ENCODE data around the gene PDCL2. TPM values are rescaled to one million over a fixed set of nuclear protein-coding genes. Genes with fewer than 3 reads are reported as not detected.

Gene PDCL2
- total and polyA plus RNA-seq, 2 donors (not counting 1 experiment from before 2014, with no cell fraction given), result not detected

DNA sequence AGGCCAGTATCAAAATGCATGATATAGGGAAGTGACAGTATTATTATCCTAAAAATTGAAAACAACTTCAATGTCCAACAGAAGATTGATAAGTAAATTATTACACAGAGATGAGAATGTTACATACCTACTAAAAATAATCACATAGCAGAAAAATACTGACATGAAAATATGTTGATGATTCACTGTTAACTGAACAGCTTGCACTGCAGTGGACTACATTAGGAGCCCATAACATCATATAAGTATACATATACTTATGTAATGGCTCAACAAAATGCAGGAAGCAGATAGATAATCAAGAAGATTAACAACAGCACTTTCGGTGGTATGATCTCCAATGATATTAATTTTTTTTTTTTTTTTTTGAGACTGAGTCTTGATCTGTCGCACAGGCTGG lies 52.4 kb downstream of the PDCL2 start:
- Histone ChIP-seq H3K9ac (ENCODE audit: insufficient read depth, low read length) (no peak overlapping the region), H3K36me3 (ENCODE audit: control insufficient read depth, insufficient read depth, low read length) (no peaks in the 10 kb centered on the region), H3K9me3 (ENCODE audit: control insufficient read depth, insufficient read depth, low read depth, low read length) (no peaks in the 10 kb centered on the region), H3K4me1 (ENCODE audit: control insufficient read depth, extremely low read depth, insufficient read depth, low read length) (peaks cover 4% of the 10 kb centered on the region), H3K27me3 (ENCODE audit: control insufficient read depth, insufficient read depth, low read length) (no peaks in the 10 kb centered on the region), H4K20me1 (ENCODE audit: control insufficient read depth, extremely low read depth, insufficient read depth, low read length) (no peaks in the 10 kb centered on the region), H2AFZ (ENCODE audit: low read length) (no peak overlapping the region), H3K4me3 (replicated peaks in 1 of 4; ENCODE audit: control extremely low read depth in 1 of 4, insufficient read depth in 1 of 4, low read depth in 3 of 4, low read length in 4 of 4) (no peak overlapping the region), H3K79me2 (ENCODE audit: control insufficient read depth, insufficient read depth, low read length) (peaks cover 64% of the 10 kb centered on the region), H3K4me2 (ENCODE audit: extremely low read depth, insufficient read depth, low read length) (no peak overlapping the region), H3K27ac (ENCODE audit: insufficient read depth, low read length) (no peak overlapping the region)
- DNase-seq (ENCODE audit: low read depth in 2 of 2), result peak in 1 of 2 donors; percentile 15
- TF ChIP-seq EZH2 (IDR thresholded peaks at IDR 0.05; ENCODE audit: low read length, missing control alignments), result no peak
- TF ChIP-seq, protein P1, sequence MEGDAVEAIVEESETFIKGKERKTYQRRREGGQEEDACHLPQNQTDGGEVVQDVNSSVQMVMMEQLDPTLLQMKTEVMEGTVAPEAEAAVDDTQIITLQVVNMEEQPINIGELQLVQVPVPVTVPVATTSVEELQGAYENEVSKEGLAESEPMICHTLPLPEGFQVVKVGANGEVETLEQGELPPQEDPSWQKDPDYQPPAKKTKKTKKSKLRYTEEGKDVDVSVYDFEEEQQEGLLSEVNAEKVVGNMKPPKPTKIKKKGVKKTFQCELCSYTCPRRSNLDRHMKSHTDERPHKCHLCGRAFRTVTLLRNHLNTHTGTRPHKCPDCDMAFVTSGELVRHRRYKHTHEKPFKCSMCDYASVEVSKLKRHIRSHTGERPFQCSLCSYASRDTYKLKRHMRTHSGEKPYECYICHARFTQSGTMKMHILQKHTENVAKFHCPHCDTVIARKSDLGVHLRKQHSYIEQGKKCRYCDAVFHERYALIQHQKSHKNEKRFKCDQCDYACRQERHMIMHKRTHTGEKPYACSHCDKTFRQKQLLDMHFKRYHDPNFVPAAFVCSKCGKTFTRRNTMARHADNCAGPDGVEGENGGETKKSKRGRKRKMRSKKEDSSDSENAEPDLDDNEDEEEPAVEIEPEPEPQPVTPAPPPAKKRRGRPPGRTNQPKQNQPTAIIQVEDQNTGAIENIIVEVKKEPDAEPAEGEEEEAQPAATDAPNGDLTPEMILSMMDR (conservative IDR thresholded peaks at IDR 0.05 in 1 of 2, IDR thresholded peaks at IDR 0.05 in 1 of 2; ENCODE audit: low read depth in 1 of 2, low read length in 2 of 2), result no peak

DNA sequence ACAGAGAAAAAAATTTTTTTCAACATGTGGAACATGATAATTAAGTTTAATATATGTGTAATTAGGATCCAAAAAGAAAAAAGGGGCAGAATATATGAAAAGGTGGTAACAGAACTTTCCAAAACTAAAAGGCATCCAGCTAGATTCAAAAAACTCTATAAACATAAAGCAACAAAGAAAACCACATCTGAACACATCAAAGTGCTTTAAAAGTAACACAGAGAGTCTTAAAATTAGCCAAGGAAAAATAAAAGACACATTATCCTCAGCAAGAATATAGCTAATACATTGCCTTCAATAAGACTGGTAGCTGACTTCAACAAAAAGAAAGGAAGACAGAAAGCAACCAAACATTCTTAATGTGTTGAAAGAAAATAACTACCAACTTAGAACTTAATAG lies 53.5 kb downstream of the PDCL2 start:
- Histone ChIP-seq H3K27ac (ENCODE audit: insufficient read depth, low read length) (no peak overlapping the region), H3K9me3 (ENCODE audit: control insufficient read depth, insufficient read depth, low read depth, low read length) (no peaks in the 10 kb centered on the region)
- no peak for DNase-seq (ENCODE audit: low read depth in 2 of 2)

DNA sequence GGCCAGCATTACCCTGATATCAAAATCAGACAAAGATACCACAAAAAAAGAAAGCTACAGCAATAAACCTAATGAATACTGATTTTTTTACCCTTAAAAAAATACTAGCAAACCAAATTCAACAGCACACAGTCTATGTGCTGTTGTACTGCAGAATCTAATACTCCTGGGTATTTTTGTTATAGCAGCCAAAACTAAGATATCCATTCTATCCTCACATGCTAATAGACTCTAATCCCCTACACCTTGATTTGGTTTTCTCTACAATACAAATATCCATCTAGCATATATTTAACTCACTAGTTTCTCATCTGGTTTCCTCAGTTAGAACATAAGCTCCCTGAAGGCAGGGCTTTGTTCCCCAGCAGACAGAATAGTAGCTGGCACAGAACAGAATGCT lies 57.7 kb downstream of the PDCL2 start:
- no peak overlapping the region for H2AFZ ChIP-seq (ENCODE audit: low read length)
- H3K27ac ChIP-seq (ENCODE audit: insufficient read depth, low read length), result no peak overlapping the region
- DNase-seq (ENCODE audit: low read depth in 2 of 2), result no peak
- H3K4me3 ChIP-seq (replicated peaks in 1 of 4; ENCODE audit: control extremely low read depth in 1 of 4, insufficient read depth in 1 of 4, low read depth in 3 of 4, low read length in 4 of 4), result no peak overlapping the region
- no peaks in the 10 kb centered on the region for H3K27me3 ChIP-seq (ENCODE audit: control insufficient read depth, insufficient read depth, low read length)
- no peak overlapping the region for H3K4me2 ChIP-seq (ENCODE audit: extremely low read depth, insufficient read depth, low read length)
- no peak overlapping the region for H3K9ac ChIP-seq (ENCODE audit: insufficient read depth, low read length)
- no peaks in the 10 kb centered on the region for H3K9me3 ChIP-seq (ENCODE audit: control insufficient read depth, insufficient read depth, low read depth, low read length)
- TF ChIP-seq EZH2 (IDR thresholded peaks at IDR 0.05; ENCODE audit: low read length, missing control alignments), result no peak
- TF ChIP-seq, protein P1 (conservative IDR thresholded peaks at IDR 0.05 in 1 of 2, IDR thresholded peaks at IDR 0.05 in 1 of 2; ENCODE audit: low read depth in 1 of 2, low read length in 2 of 2), result no peak
- H3K79me2 ChIP-seq (ENCODE audit: control insufficient read depth, insufficient read depth, low read length), result peaks cover 49% of the 10 kb centered on the region
- H4K20me1 ChIP-seq (ENCODE audit: control insufficient read depth, extremely low read depth, insufficient read depth, low read length), result no peaks in the 10 kb centered on the region
- H3K36me3 ChIP-seq (ENCODE audit: control insufficient read depth, insufficient read depth, low read length), result no peaks in the 10 kb centered on the region
- no peaks in the 10 kb centered on the region for H3K4me1 ChIP-seq (ENCODE audit: control insufficient read depth, extremely low read depth, insufficient read depth, low read length)

More for the DNA sequence above, 53.5 kb downstream of the PDCL2 start:
- Histone ChIP-seq H3K36me3 (ENCODE audit: control insufficient read depth, insufficient read depth, low read length) (no peaks in the 10 kb centered on the region), H3K27me3 (ENCODE audit: control insufficient read depth, insufficient read depth, low read length) (no peaks in the 10 kb centered on the region), H3K4me1 (ENCODE audit: control insufficient read depth, extremely low read depth, insufficient read depth, low read length) (no peaks in the 10 kb centered on the region), H2AFZ (ENCODE audit: low read length) (no peak overlapping the region), H3K9ac (ENCODE audit: insufficient read depth, low read length) (no peak overlapping the region), H3K4me2 (ENCODE audit: extremely low read depth, insufficient read depth, low read length) (no peak overlapping the region), H3K79me2 (ENCODE audit: control insufficient read depth, insufficient read depth, low read length) (peaks cover 58% of the 10 kb centered on the region), H4K20me1 (ENCODE audit: control insufficient read depth, extremely low read depth, insufficient read depth, low read length) (no peaks in the 10 kb centered on the region), H3K4me3 (replicated peaks in 1 of 4; ENCODE audit: control extremely low read depth in 1 of 4, insufficient read depth in 1 of 4, low read depth in 3 of 4, low read length in 4 of 4) (no peak overlapping the region)
- TF ChIP-seq, protein P1 (conservative IDR thresholded peaks at IDR 0.05 in 1 of 2, IDR thresholded peaks at IDR 0.05 in 1 of 2; ENCODE audit: low read depth in 1 of 2, low read length in 2 of 2), result no peak
- no peak for TF ChIP-seq EZH2 (IDR thresholded peaks at IDR 0.05; ENCODE audit: low read length, missing control alignments)
